Measurements from ENCODE around the gene ASF1B.
"Not testable (repeated sequence)": the region's sequence is repeated elsewhere in the genome, so short reads cannot be mapped to it uniquely, and the experiment has no call there.

The ASF1B gene

GRCh38 chr19:14158276-14159023, 22.1 kb upstream of the ASF1B start:
- DNase-seq: no peak

GRCh38 chr19:14156971-14157717, 20.8 kb upstream of the ASF1B start:
- DNase-seq: no peak

GRCh38 chr19:14156122-14156521, 19.7 kb upstream of the ASF1B start:
- DNase-seq: no peak

- no peak for DNase-seq
Observed at GRCh38 chr19:14155371-14155770, 19.0 kb upstream of the ASF1B start.

GRCh38 chr19:14152713-14153112, 16.3 kb upstream of the ASF1B start:
- no peak for DNase-seq

GRCh38 chr19:14150770-14151661, 14.6 kb upstream of the ASF1B start:
- DNase-seq: no peak

GRCh38 chr19:14150041-14150769, 13.8 kb upstream of the ASF1B start:
- DNase-seq: peak; percentile 17

GRCh38 chr19:14149509-14149994, 13.2 kb upstream of the ASF1B start:
- peak; percentile 76 for DNase-seq

GRCh38 chr19:14148751-14149410, 12.5 kb upstream of the ASF1B start:
- DNase-seq: no peak

GRCh38 chr19:14147797-14148605, 11.6 kb upstream of the ASF1B start:
- DNase-seq: peak; percentile 66

GRCh38 chr19:14146789-14147216, 10.4 kb upstream of the ASF1B start:
- DNase-seq: no peak

- DNase-seq: not testable (repeated sequence)
Observed at GRCh38 chr19:14146169-14146568, 9.8 kb upstream of the ASF1B start.

- DNase-seq: no peak
Observed at GRCh38 chr19:14145381-14145780, 9.0 kb upstream of the ASF1B start.

- no peak for DNase-seq
Observed at GRCh38 chr19:14142262-14143190, 6.1 kb upstream of the ASF1B start.

GRCh38 chr19:14141041-14141440, 4.7 kb upstream of the ASF1B start:
- DNase-seq: no peak

GRCh38 chr19:14139944-14140343, 3.6 kb upstream of the ASF1B start:
- DNase-seq: no peak

- no peak for DNase-seq
Observed at GRCh38 chr19:14138576-14139265, 2.3 kb upstream of the ASF1B start.

- DNase-seq: no peak
Observed at GRCh38 chr19:14135985-14136508, 342 bp downstream of the ASF1B start.

- no peak for DNase-seq
Observed at GRCh38 chr19:14135355-14135754, 1.0 kb downstream of the ASF1B start.
